K562 (cell line): ENCODE measurements around the gene MED16. TPM values are rescaled to one million over a fixed set of nuclear protein-coding genes. Genes with fewer than 3 reads are reported as not detected.

Experiments used
- CTCF ChIP-seq, 3 experiments: IDR thresholded peaks in 2 of 3; conservative IDR thresholded peaks in 1 of 3; 2 replicates each; pipeline ENCODE4 v1.5.1; 2011 to 2012; ENCODE audit warnings: low read length in 3 of 3, mild to moderate bottlenecking in 3 of 3, control low read depth in 2 of 3, improper control_type of control experiment in 1 of 3, inconsistent platforms in 1 of 3, low read depth in 1 of 3, mixed read lengths in 1 of 3, moderate library complexity in 1 of 3; ENCODE audit not compliant: insufficient read depth in 2 of 3
- GTF3C2 ChIP-seq: IDR thresholded peaks from 3 replicates; pipeline ENCODE4 v1.6.1; 2011; ENCODE audit warnings: borderline replicate concordance, mild to moderate bottlenecking, moderate library complexity; ENCODE audit not compliant: insufficient read length; ENCODE audit errors: extremely low read depth
- IFI16 ChIP-seq: fragments of 250-450 bp; sonication (Bioruptor Pico); IDR thresholded peaks from 2 replicates; pipeline ENCODE4 v2.1.2; 2022; ENCODE audit warnings: mild to moderate bottlenecking, inconsistent platforms
- MAFK ChIP-seq: IDR thresholded peaks from 2 replicates; pipeline ENCODE4 v1.6.1; 2011; ENCODE audit warnings: low read length, improper control_type of control experiment
- PHB2 ChIP-seq: fragments of 450-650 bp; IDR thresholded peaks from 2 replicates; pipeline ENCODE4 v1.6.1; 2017; ENCODE audit warnings: low read depth
- RBFOX2 ChIP-seq: fragments of 200-400 bp; formaldehyde crosslinking; IDR thresholded peaks from 2 replicates; pipeline ENCODE4 v1.6.1; 2017; ENCODE audit warnings: low read depth, mild to moderate bottlenecking, low read length, moderate library complexity
- RBM14 ChIP-seq: fragments of 200-400 bp; formaldehyde crosslinking; IDR thresholded peaks from 2 replicates; pipeline ENCODE4 v1.6.1; 2018; ENCODE audit warnings: low read depth, mild to moderate bottlenecking, low read length, moderate library complexity, borderline replicate concordance; ENCODE audit not compliant: insufficient read depth
- RBM15 ChIP-seq: fragments of 200-400 bp; formaldehyde crosslinking; IDR thresholded peaks from 2 replicates; pipeline ENCODE4 v1.6.1; 2018; ENCODE audit warnings: mild to moderate bottlenecking, low read length, moderate library complexity; ENCODE audit not compliant: insufficient read depth
- SRF ChIP-seq, 2 experiments: fragments of 250-450, 450-650 bp in 1 of 2; sonication (Bioruptor Pico) in 1 of 2; sonication (generic) in 1 of 2; formaldehyde crosslinking; IDR thresholded peaks; 2 replicates each; pipeline versions ENCODE4 v1.5.0 to v1.5.1; 2020 to 2022; ENCODE audit warnings: mild to moderate bottlenecking in 1 of 2, missing genetic modification reagents in 1 of 2
- THRB ChIP-seq: fragments of 450-650 bp; formaldehyde crosslinking; conservative IDR thresholded peaks from 2 replicates; pipeline ENCODE4 v1.4.0; 2022; ENCODE audit warnings: mild to moderate bottlenecking, missing genetic modification characterization
- ZBTB11 ChIP-seq, 3 experiments: fragments of 200-800 bp in 1 of 3; fragments of 250-450 bp in 1 of 3; fragments of 450-650 bp in 1 of 3; sonication (Bioruptor Pico) in 1 of 3; sonication (Bioruptor generic) in 1 of 3; formaldehyde crosslinking in 1 of 3; IDR thresholded peaks; 2 replicates each; pipeline versions ENCODE4 v1.6.1 to v1.8.0; 2016 to 2022; ENCODE audit warnings: mild to moderate bottlenecking in 2 of 3, missing genetic modification characterization in 2 of 3, missing compliant biosample characterization in 1 of 3, moderate library complexity in 1 of 3
- ZBTB17 ChIP-seq: fragments of 450-650 bp; formaldehyde crosslinking; IDR thresholded peaks from 2 replicates; pipeline ENCODE4 v1.4.0; 2020; ENCODE audit warnings: mild to moderate bottlenecking
- ZNF232 ChIP-seq: sonication (generic); formaldehyde crosslinking; IDR thresholded peaks from 2 replicates; pipeline ENCODE4 v1.8.0; 2022; ENCODE audit warnings: mild to moderate bottlenecking, missing genetic modification reagents
- ZNF507 ChIP-seq: conservative IDR thresholded peaks from 2 replicates; pipeline ENCODE4 v1.6.1; 2017; ENCODE audit warnings: missing genetic modification characterization, missing compliant biosample characterization
- ZNF699 ChIP-seq: fragments of 250-450 bp; sonication (Bioruptor Pico); IDR thresholded peaks from 2 replicates; pipeline ENCODE4 v1.8.0; 2021; ENCODE audit warnings: mild to moderate bottlenecking, moderate library complexity; ENCODE audit not compliant: insufficient replicate concordance
- polyA plus RNA-seq, 8 experiments: library from polyadenylated mRNA; depleted of rRNA in 4 of 8; stranded (reverse) in 5 of 8; unstranded in 3 of 8; fragments of >200 nt; fragmentation: Nextera tagmentation in 2 of 8; fragmentation: Illumina TruSeq in 1 of 8; extraction: Ambion mirVana in 2 of 8; extraction: Trizol in 1 of 8; gene quantifications; 2 replicates each; pipeline versions ENCODE4 v1.2.1 to v1.2.3, GENCODE V29; 2011 to 2014; ENCODE audit warnings: inconsistent platforms in 1 of 8, missing spikeins in 1 of 8
- total RNA-seq, 7 experiments: library from RNA; depleted of rRNA in 6 of 7; stranded (reverse); fragments of >200 nt in 6 of 7; fragmentation: Illumina TruSeq in 2 of 7; extraction: Trizol in 2 of 7; gene quantifications; 2 replicates each; pipeline versions ENCODE4 v1.2.1 to v1.2.3, GENCODE V29; 2011 to 2021; ENCODE audit warnings: low replicate concordance in 1 of 7

Gene MED16
- total and polyA plus RNA-seq, 9 of the 15 experiments (the other 6 are each of a cell fraction or from before 2014, with no cell fraction given): 0.89 to 59.9 (median 8.6) TPM

GRCh38 chr19:897442-898039 is 4.6 kb upstream of the MED16 start (continued):
- no peak for TF ChIP-seq THRB (CRISPR knock-in tag)
- no peak for TF ChIP-seq PHB2
- TF ChIP-seq RBFOX2: peak; percentile 61
- TF ChIP-seq MAFK: no peak
- no peak for TF ChIP-seq RBM15
- no peak for TF ChIP-seq GTF3C2
- no peak for TF ChIP-seq ZNF507 (tag)
- TF ChIP-seq ZBTB17 (CRISPR knock-in tag): no peak
- no peak for TF ChIP-seq ZNF232 (CRISPR knock-in tag)
- TF ChIP-seq CTCF (IDR thresholded peaks at IDR 0.05 in 2 of 3, conservative IDR thresholded peaks at IDR 0.05 in 1 of 3; ENCODE audit: insufficient read depth in 2 of 3, low read depth in 1 of 3, low read length in 3 of 3): peak in 2 of 3 experiments; percentile 5 to 14; a peak in 2 of 6 replicates
- TF ChIP-seq ZBTB11 (CRISPR knock-in tag; IDR thresholded peaks at IDR 0.05): no peak
- no peak for TF ChIP-seq IFI16 (CRISPR knock-in tag)
- TF ChIP-seq RBM14: no peak
- no peak for TF ChIP-seq ZNF699
- no peak for TF ChIP-seq SRF (CRISPR knock-in tag; IDR thresholded peaks at IDR 0.05)
